CD14-positive monocyte (primary cell): ENCODE results near the gene AEBP2. TPM values are rescaled to one million over a fixed set of nuclear protein-coding genes. Genes with fewer than 3 reads are reported as not detected.

Experiments used
- DNase-seq, 3 donors: peaks; one replicate each; pipeline ENCODE4 v3.0.0-alpha.2; 2011 to 2022
- H2AFZ ChIP-seq: 2 replicates; pipeline ENCODE4 v1.6.0; 2012; ENCODE audit warnings: mild to moderate bottlenecking, low read depth, low read length, inconsistent platforms; ENCODE audit not compliant: insufficient read depth, poor library complexity, severe bottlenecking
- H3K27ac ChIP-seq, 2 donors: 1 replicate in 1 of 2; 2 replicates in 1 of 2; pipeline ENCODE4 v1.5.1; 2012 to 2013; ENCODE audit warnings: low read length in 2 of 2, control low read depth in 1 of 2, inconsistent platforms in 1 of 2, low read depth in 1 of 2, mild to moderate bottlenecking in 1 of 2
- H3K27me3 ChIP-seq, 2 donors: one replicate each; pipeline versions ENCODE4 v1.6.0 to v1.6.1; 2011 to 2013; ENCODE audit warnings: low read length in 2 of 2; ENCODE audit not compliant: control insufficient read depth in 2 of 2, insufficient read depth in 2 of 2
- H3K36me3 ChIP-seq, 2 donors: replicated peaks in 1 of 2; 1 replicate in 1 of 2; 2 replicates in 1 of 2; pipeline versions ENCODE4 v1.5.1 to v1.6.1; 2012 to 2013; ENCODE audit warnings: low read length in 2 of 2, control low read depth in 1 of 2, inconsistent platforms in 1 of 2, mild to moderate bottlenecking in 1 of 2; ENCODE audit not compliant: insufficient read depth in 2 of 2, control insufficient read depth in 1 of 2
- H3K4me1 ChIP-seq, 2 donors: 1 replicate in 1 of 2; 2 replicates in 1 of 2; pipeline versions ENCODE4 v1.5.1 to v1.6.1; 2012 to 2013; ENCODE audit warnings: low read length in 2 of 2, control low read depth in 1 of 2, inconsistent platforms in 1 of 2, mild to moderate bottlenecking in 1 of 2, moderate library complexity in 1 of 2; ENCODE audit not compliant: insufficient read depth in 2 of 2, control insufficient read depth in 1 of 2
- H3K4me2 ChIP-seq: replicated peaks from 2 replicates; pipeline ENCODE3; 2012; ENCODE audit warnings: low read length, moderate library complexity, mild to moderate bottlenecking; ENCODE audit not compliant: poor library complexity, severe bottlenecking; ENCODE audit errors: extremely low read depth
- H3K4me3 ChIP-seq, 3 experiments: fragments of 200-600 bp in 1 of 3; sonication (generic) in 1 of 3; replicated peaks in 1 of 3; 1 replicate in 2 of 3; 2 replicates in 1 of 3; pipeline ENCODE4 v1.5.1; 2011 to 2013; ENCODE audit warnings: low read length in 3 of 3, mild to moderate bottlenecking in 3 of 3, control low read depth in 2 of 3, low read depth in 2 of 3, inconsistent platforms in 1 of 3, moderate library complexity in 1 of 3
- H3K79me2 ChIP-seq: 2 replicates; pipeline ENCODE4 v1.6.0; 2012; ENCODE audit warnings: mild to moderate bottlenecking, control low read depth, inconsistent platforms, low read length, moderate library complexity; ENCODE audit not compliant: insufficient read depth
- H3K9ac ChIP-seq: 2 replicates; pipeline ENCODE4 v1.6.0; 2017; ENCODE audit warnings: low read length, mild to moderate bottlenecking; ENCODE audit not compliant: insufficient read depth, poor library complexity, severe bottlenecking
- H3K9me3 ChIP-seq, 2 donors: replicated peaks in 1 of 2; 1 replicate in 1 of 2; 2 replicates in 1 of 2; pipeline versions ENCODE4 v1.5.1 to v1.6.1; 2012 to 2013; ENCODE audit warnings: low read length in 2 of 2, control low read depth in 1 of 2; ENCODE audit not compliant: control insufficient read depth in 1 of 2, insufficient read depth in 1 of 2
- H4K20me1 ChIP-seq: 2 replicates; pipeline ENCODE4 v1.6.0; 2012; ENCODE audit warnings: mild to moderate bottlenecking, low read length, control low read depth, moderate library complexity; ENCODE audit not compliant: insufficient read depth
- H3K27ac Mint-ChIP-seq, 7 donors: one replicate each; pipeline ENCODE4 v1.8.0; 2020; ENCODE audit warnings: mild to moderate bottlenecking in 7 of 7, mixed read lengths in 7 of 7, moderate library complexity in 6 of 7, inconsistent platforms in 2 of 7
- H3K27me3 Mint-ChIP-seq, 3 donors: one replicate each; pipeline ENCODE4 v1.8.0; 2021 to 2022; ENCODE audit warnings: low read depth in 3 of 3, mild to moderate bottlenecking in 3 of 3, mixed read lengths in 3 of 3, moderate library complexity in 3 of 3, inconsistent platforms in 1 of 3
- H3K36me3 Mint-ChIP-seq, 2 donors: one replicate each; pipeline ENCODE4 v1.8.0; 2020; ENCODE audit warnings: mixed read lengths in 2 of 2, inconsistent platforms in 1 of 2, mild to moderate bottlenecking in 1 of 2
- H3K4me1 Mint-ChIP-seq: one replicate; pipeline ENCODE4 v1.8.0; 2020; ENCODE audit warnings: mild to moderate bottlenecking, mixed read lengths
- H3K4me3 Mint-ChIP-seq, 2 donors: one replicate each; pipeline ENCODE4 v1.8.0; 2020; ENCODE audit warnings: mild to moderate bottlenecking in 2 of 2, mixed read lengths in 2 of 2, moderate library complexity in 1 of 2
- H3K9me3 Mint-ChIP-seq, 7 donors: one replicate each; pipeline ENCODE4 v1.8.0; 2020 to 2022; ENCODE audit warnings: mixed read lengths in 7 of 7, mild to moderate bottlenecking in 6 of 7, moderate library complexity in 6 of 7, inconsistent platforms in 2 of 7
- CTCF ChIP-seq: fragments of 200-600 bp; IDR thresholded peaks from one replicate; pipeline ENCODE4 v1.8.0; 2022; ENCODE audit warnings: antibody characterized with exemption, mild to moderate bottlenecking
- WGBS: methylation state at CpG from one replicate; pipeline ENCODE4 v1.1.5; 2013; ENCODE audit warnings: missing lambda C conversion rate; ENCODE audit not compliant: insufficient coverage; 5-methylcytosine and 5-hydroxymethylcytosine counted together
- intact Hi-C, 2 donors: fragments of 100-400 bp; cut with micrococcal nuclease; formaldehyde crosslinking; loops; one replicate each; pipeline versions ENCODE4 v1.15.0 to v1.15.1; 2023
- polyA plus RNA-seq, 3 donors: library from polyadenylated mRNA; depleted of rRNA in 1 of 3; unstranded in 2 of 3; stranded (reverse) in 1 of 3; fragments of 300-500 nt in 2 of 3; fragments of >200 nt in 1 of 3; fragmentation: Illumina TruSeq in 2 of 3; gene quantifications; 1 replicate in 2 of 3; 2 replicates in 1 of 3; pipeline ENCODE4 v1.2.3, GENCODE V29; 2012 to 2021

AEBP2 gene
- polyA plus RNA-seq, 3 donors, result 3.0 to 8.0 (median 4.4) TPM

- no CpG with 5 or more reads among the region's 2 CpGs for WGBS
- peaks cover 14 to 26% of the 10 kb centered on the region in 2 donors for H3K36me3 Mint-ChIP-seq
- H3K27ac Mint-ChIP-seq, result no peak overlapping the region
- H3K4me2 ChIP-seq, result no peak overlapping the region
- H3K4me1 Mint-ChIP-seq, result peaks cover 6% of the 10 kb centered on the region
- no peak for DNase-seq
- no peak overlapping the region for H3K9ac ChIP-seq
- peaks cover 0 to 4% (median 0%) of the 10 kb centered on the region in 7 donors for H3K9me3 Mint-ChIP-seq
- H3K27me3 Mint-ChIP-seq, result no peaks in the 10 kb centered on the region
- H3K79me2 ChIP-seq, result peaks cover 100% of the 10 kb centered on the region
- no peak overlapping the region for H2AFZ ChIP-seq
- no peaks in the 10 kb centered on the region for H3K27me3 ChIP-seq
- H3K36me3 ChIP-seq, result peaks cover 5 to 10% of the 10 kb centered on the region in 2 donors
- H4K20me1 ChIP-seq, result peaks cover 94% of the 10 kb centered on the region
- no peak overlapping the region for H3K4me3 ChIP-seq
- H3K27ac ChIP-seq, result no peak overlapping the region
- no peak overlapping the region for H3K4me3 Mint-ChIP-seq
- TF ChIP-seq CTCF, result no peak
- intact Hi-C loops, result no loop called here
- H3K4me1 ChIP-seq, result no peaks in the 10 kb centered on the region
- no peaks in the 10 kb centered on the region for H3K9me3 ChIP-seq
These were observed 15.5 kb downstream of the AEBP2 start for GRCh38 chr12:19454837-19455236.

- peaks cover 4% of the 10 kb centered on the region for H3K4me1 Mint-ChIP-seq
- peak overlapping the region in 2 of 7 donors; percentile 31 to 44 for H3K27ac Mint-ChIP-seq
- peaks cover 14 to 26% of the 10 kb centered on the region in 2 donors for H3K36me3 Mint-ChIP-seq
- Histone ChIP-seq H3K4me1 (no peaks in the 10 kb centered on the region), H3K36me3 (peaks cover 5 to 10% of the 10 kb centered on the region in 2 donors), H4K20me1 (peaks cover 91% of the 10 kb centered on the region), H3K27me3 (no peaks in the 10 kb centered on the region), H3K4me3 (no peak overlapping the region), H3K9ac (no peak overlapping the region), H3K79me2 (peaks cover 100% of the 10 kb centered on the region), H3K9me3 (no peaks in the 10 kb centered on the region), H3K27ac (no peak overlapping the region), H3K4me2 (no peak overlapping the region), H2AFZ (no peak overlapping the region)
- no peaks in the 10 kb centered on the region for H3K27me3 Mint-ChIP-seq
- DNase-seq, result no peak
- peaks cover 0 to 4% (median 0%) of the 10 kb centered on the region in 7 donors for H3K9me3 Mint-ChIP-seq
- 97% methylated on average over 6 of the region's 7 CpGs for WGBS
- no peak overlapping the region for H3K4me3 Mint-ChIP-seq
- intact Hi-C loops, result no loop called here
- TF ChIP-seq CTCF, result no peak
These were observed 16.9 kb downstream of the AEBP2 start for GRCh38 chr12:19456176-19456575.
